Right lobe of liver (tissue), 6 donors: Measurements from ENCODE around the gene OR8U1. TPM values are rescaled to one million over a fixed set of nuclear protein-coding genes. Genes with fewer than 3 reads are reported as not detected.

Experiments used
- ATAC-seq, 4 donors: fragments of 200-7000 bp; cut with Tn5 transposase; one replicate each; pipeline ENCODE4 v1.9.1; 2020; ENCODE audit warnings: mild to moderate bottlenecking in 4 of 4, moderate library complexity in 4 of 4
- DNase-seq, 3 donors: peaks; one replicate each; pipeline ENCODE4 v3.0.0-alpha.2; 2020
- H3K27ac ChIP-seq, 3 donors: fragments of 200-600 bp; one replicate each; pipeline ENCODE4 v1.8.0; 2022
- H3K27me3 ChIP-seq, 2 donors: fragments of 200-600 bp; one replicate each; pipeline ENCODE4 v1.8.0; 2022
- H3K36me3 ChIP-seq, 4 donors: fragments of 200-600 bp; sonication (generic) in 1 of 4; one replicate each; pipeline versions ENCODE4 v1.5.1 to v1.8.0; 2017 to 2022; ENCODE audit warnings: control low read depth in 1 of 4
- H3K4me1 ChIP-seq, 4 donors: fragments of 200-600 bp; sonication (generic) in 1 of 4; one replicate each; pipeline versions ENCODE4 v1.5.1 to v1.8.0; 2017 to 2022; ENCODE audit warnings: control low read depth in 1 of 4
- H3K4me3 ChIP-seq, 3 donors: fragments of 200-600 bp; one replicate each; pipeline ENCODE4 v1.8.0; 2022
- H3K9me3 ChIP-seq, 4 donors: fragments of 200-600 bp; sonication (generic) in 1 of 4; one replicate each; pipeline versions ENCODE4 v1.5.1 to v1.8.0; 2017 to 2022; ENCODE audit warnings: control low read depth in 1 of 4
- CTCF ChIP-seq, 4 donors: fragments of 200-600 bp in 3 of 4; fragments of 450-650 bp in 1 of 4; IDR thresholded peaks; one replicate each; pipeline versions ENCODE4 v1.5.1 to v1.8.0; 2016 to 2022; ENCODE audit warnings: antibody characterized with exemption in 4 of 4, mild to moderate bottlenecking in 2 of 4
- POLR2A ChIP-seq: fragments of 450-650 bp; IDR thresholded peaks from one replicate; pipeline ENCODE4 v1.6.1; 2017; ENCODE audit warnings: antibody characterized with exemption, mild to moderate bottlenecking
- WGBS: methylation state at CpG from one replicate; pipeline ENCODE4 v1.1.6; 2018; ENCODE audit warnings: low coverage, low lambda C conversion rate; ENCODE audit not compliant: insufficient coverage; ENCODE audit errors: missing lambda C conversion rate; 5-methylcytosine and 5-hydroxymethylcytosine counted together
- intact Hi-C, 2 donors: fragments of 100-400 bp; cut with DNase I; formaldehyde crosslinking; loops; one replicate each; pipeline versions ENCODE4 v1.11.2 to v1.14.1; 2022
- total RNA-seq, 6 experiments: library from RNA; depleted of rRNA in 2 of 6; stranded (reverse); fragments of >200 nt in 2 of 6; fragmentation: NEBNext Ultra II Directional in 3 of 6; extraction: Animal tissue kit (Norgen Biotek cat#: 25700) in 3 of 6; gene quantifications; one replicate each; pipeline versions ENCODE4 v1.1.0 to v1.2.4, GENCODE V29; 2016 to 2023
- donor health status: DM: no; HTN: yes; CAD: no.
- donor health status: DM: no; HTN: no; CAD: no.
- donor health status: DM: no; HTN: no; CAD: no.
- donor health status: DM: no; HTN: yes; CAD: no.
- donor health status: DM: no; HTN: yes; CAD: no.

Gene OR8U1
- total RNA-seq, 6 experiments from 2014 or later, result not detected

- no peak for ATAC-seq
- 56% methylated on average over 2 of the region's 2 CpGs for WGBS
Measured at GRCh38 chr11:56404393-56404792, 29.0 kb downstream of the OR8U1 start.

GRCh38 chr11:56410801-56411200 lies 35.4 kb downstream of the OR8U1 start:
- H3K27ac ChIP-seq, result no peak overlapping the region
- no peaks in the 10 kb centered on the region for H3K27me3 ChIP-seq
- intact Hi-C loops, result no loop called here
- DNase-seq (no peak), ATAC-seq (no peak)
- TF ChIP-seq POLR2A (no peak), CTCF (IDR thresholded peaks at IDR 0.05) (no peak)
- no peaks in the 10 kb centered on the region for H3K4me1 ChIP-seq
- no peak overlapping the region for H3K4me3 ChIP-seq
- no peaks in the 10 kb centered on the region for H3K36me3 ChIP-seq
- no peaks in the 10 kb centered on the region for H3K9me3 ChIP-seq

More at GRCh38 chr11:56404393-56404792, 29.0 kb downstream of the OR8U1 start:
- no peak overlapping the region for H3K27ac ChIP-seq
- H3K27me3 ChIP-seq, result no peaks in the 10 kb centered on the region
- H3K36me3 ChIP-seq, result no peaks in the 10 kb centered on the region
- intact Hi-C loops, result no loop called here
- no peak overlapping the region for H3K4me3 ChIP-seq
- TF ChIP-seq CTCF (IDR thresholded peaks at IDR 0.05), result no peak
- no peak for TF ChIP-seq POLR2A
- H3K4me1 ChIP-seq, result no peaks in the 10 kb centered on the region
- H3K9me3 ChIP-seq, result no peaks in the 10 kb centered on the region
- DNase-seq, result no peak

- Histone ChIP-seq H3K9me3 (no peaks in the 10 kb centered on the region), H3K4me3 (no peak within 1 kb of the TSS), H3K27ac (no peak within 1 kb of the TSS), H3K27me3 (no peaks in the 10 kb centered on the region), H3K4me1 (no peaks in the 10 kb centered on the region), H3K36me3 (no peaks in the 10 kb centered on the region)
- WGBS, result 50% methylated on average over 1 of the region's 1 CpG
- DNase-seq (no peak), ATAC-seq (no peak)
- TF ChIP-seq CTCF (IDR thresholded peaks at IDR 0.05), result no peak
- no peak for TF ChIP-seq POLR2A
- intact Hi-C loops, result no loop called here
Measured at GRCh38 chr11:56412396-56412795, 37.0 kb downstream of the OR8U1 start, which contains the start of gene OR5AL1. Gene OR5AL1, plus strand, starts transcription at chr11:56412696.

Other genes starting within 250 kb of the OR8U1 start
- gene OR8J3, start 235.4 kb upstream of the OR8U1 start, total RNA-seq, result not detected
- not detected for gene OR8K5, start 215.3 kb upstream of the OR8U1 start, total RNA-seq
- gene OR5J2, start 199.0 kb upstream of the OR8U1 start, total RNA-seq, result not detected
- not detected for gene OR5T2, start 141.4 kb upstream of the OR8U1 start, total RNA-seq
- gene OR5T3, start 123.4 kb upstream of the OR8U1 start, total RNA-seq, result not detected
- not detected for gene OR5T1, start 101.5 kb upstream of the OR8U1 start, total RNA-seq
- gene OR8H1, start 83.4 kb upstream of the OR8U1 start, total RNA-seq, result not detected
- gene OR8K3, start 60.5 kb upstream of the OR8U1 start, total RNA-seq, result not detected
- gene OR8K1, start 29.6 kb upstream of the OR8U1 start, total RNA-seq, result not detected
- not detected for gene OR8J1, start 21.3 kb upstream of the OR8U1 start, total RNA-seq
- not detected for gene OR5AL1, start 37.1 kb downstream of the OR8U1 start, total RNA-seq
- not detected for gene OR5M3, start 97.7 kb downstream of the OR8U1 start, total RNA-seq
- not detected for gene OR5M8, start 115.7 kb downstream of the OR8U1 start, total RNA-seq
- gene OR5M11, start 167.6 kb downstream of the OR8U1 start, total RNA-seq, result not detected
- gene OR5M10, start 202.1 kb downstream of the OR8U1 start, total RNA-seq, result not detected
- not detected for gene OR5M1, start 239.2 kb downstream of the OR8U1 start, total RNA-seq